ENCODE data around the gene EDEM2. TPM values are rescaled to one million over a fixed set of nuclear protein-coding genes. Genes with fewer than 3 reads are reported as not detected.

The EDEM2 gene
- total and polyA plus RNA-seq, 2 of the 13 experiments (the other 11 are each of a cell fraction or from before 2014, with no cell fraction given): 33.1 to 46.9 TPM

- TF ChIP-seq HNF1B (CRISPR knock-in tag; IDR thresholded peaks at IDR 0.05) (peak; percentile 76), ZNF790 (CRISPR knock-in tag; IDR thresholded peaks at IDR 0.05; ENCODE audit: borderline replicate concordance) (no peak), ZMAT3 (CRISPR knock-in tag; conservative IDR thresholded peaks at IDR 0.05) (peak; percentile 99), DBP (CRISPR knock-in tag; IDR thresholded peaks at IDR 0.05; ENCODE audit: not compliant biosample characterization) (no peak), IRF2 (CRISPR knock-in tag; IDR thresholded peaks at IDR 0.05) (peak; percentile 87), IRF9 (CRISPR knock-in tag; IDR thresholded peaks at IDR 0.05; ENCODE audit: borderline replicate concordance) (peak; percentile 83), NFKBIZ (CRISPR knock-in tag; IDR thresholded peaks at IDR 0.05) (peak; percentile 94), CREBL2 (CRISPR knock-in tag; IDR thresholded peaks at IDR 0.05; ENCODE audit: borderline replicate concordance) (peak; percentile 45; the same call in 1 of the 2 replicates), TBX2 (CRISPR knock-in tag; IDR thresholded peaks at IDR 0.05; ENCODE audit: borderline replicate concordance) (peak; percentile 52; the same call in 1 of the 2 replicates), ZUFSP (CRISPR knock-in tag; IDR thresholded peaks at IDR 0.05; ENCODE audit: borderline replicate concordance) (no peak), ZNF292 (CRISPR knock-in tag; IDR thresholded peaks at IDR 0.05; ENCODE audit: borderline replicate concordance, low read depth) (peak; percentile 79; the same call in 1 of the 2 replicates), MAFG (CRISPR knock-in tag; IDR thresholded peaks at IDR 0.05) (no peak), HINFP (CRISPR knock-in tag; IDR thresholded peaks at IDR 0.05; ENCODE audit: low read depth) (peak; percentile 96), E2F2 (CRISPR knock-in tag; IDR thresholded peaks at IDR 0.05; ENCODE audit: borderline replicate concordance) (peak; percentile 72; the same call in 1 of the 2 replicates), KAT7 (CRISPR knock-in tag; IDR thresholded peaks at IDR 0.05; ENCODE audit: borderline replicate concordance) (0 out of 2 replicates have a peak, but pooled peaks have one; percentile 51), TFDP2 (CRISPR knock-in tag; IDR thresholded peaks at IDR 0.05) (peak; percentile 89), ZNF205 (CRISPR knock-in tag; IDR thresholded peaks at IDR 0.05) (peak; percentile 88; the same call in 1 of the 2 replicates), HNRNPLL (IDR thresholded peaks at IDR 0.05; ENCODE audit: low read depth, low read length, poor library complexity, severe bottlenecking) (peak; percentile 87)
Measured at GRCh38 chr20:35174458-35175216, 27.5 kb upstream of the EDEM2 start (continued).

Measured in HepG2 (cell line).